ENCODE data around the gene SCAMP5. TPM values are rescaled to one million over a fixed set of nuclear protein-coding genes. Genes with fewer than 3 reads are reported as not detected.

SCAMP5 gene
- total RNA-seq, 4 donors from 2014 or later, result 7.6 to 16.7 (median 10.1) TPM

DNA sequence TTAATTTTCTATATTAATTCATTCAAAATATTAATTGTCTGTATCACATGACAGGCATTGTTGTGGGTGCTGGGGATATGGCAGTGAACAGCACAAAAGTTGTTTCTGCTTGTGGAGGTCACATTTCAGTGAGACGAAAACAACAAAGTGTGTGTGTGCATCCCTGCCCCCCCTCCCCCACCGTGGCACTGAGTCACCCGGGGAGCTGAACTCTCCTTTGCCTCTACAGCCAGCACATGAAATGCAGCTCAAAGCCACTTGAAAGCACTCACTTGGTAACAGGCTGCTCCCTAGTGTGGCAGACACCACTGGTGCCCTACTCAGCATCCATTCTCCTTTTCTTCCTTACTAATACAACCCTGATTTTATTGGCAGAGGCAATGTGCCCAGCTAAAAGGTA lies 16.9 kb upstream of the SCAMP5 start:
- DNase-seq, result peak; percentile 61 to 63
- Histone ChIP-seq H3K27ac (no peak overlapping the region), H3K4me3 (replicated peaks in 1 of 3) (no peak overlapping the region), H3K4me1 (no peaks in the 10 kb centered on the region), H3K36me3 (no peaks in the 10 kb centered on the region), H3K27me3 (no peaks in the 10 kb centered on the region), H3K9me3 (no peaks in the 10 kb centered on the region)
- intact Hi-C loops (cut with DNase I), result no loop called here
- 11 to 13% methylated on average over 3 of the region's 3 CpGs for WGBS, 2 donors
- TF ChIP-seq, protein P1, sequence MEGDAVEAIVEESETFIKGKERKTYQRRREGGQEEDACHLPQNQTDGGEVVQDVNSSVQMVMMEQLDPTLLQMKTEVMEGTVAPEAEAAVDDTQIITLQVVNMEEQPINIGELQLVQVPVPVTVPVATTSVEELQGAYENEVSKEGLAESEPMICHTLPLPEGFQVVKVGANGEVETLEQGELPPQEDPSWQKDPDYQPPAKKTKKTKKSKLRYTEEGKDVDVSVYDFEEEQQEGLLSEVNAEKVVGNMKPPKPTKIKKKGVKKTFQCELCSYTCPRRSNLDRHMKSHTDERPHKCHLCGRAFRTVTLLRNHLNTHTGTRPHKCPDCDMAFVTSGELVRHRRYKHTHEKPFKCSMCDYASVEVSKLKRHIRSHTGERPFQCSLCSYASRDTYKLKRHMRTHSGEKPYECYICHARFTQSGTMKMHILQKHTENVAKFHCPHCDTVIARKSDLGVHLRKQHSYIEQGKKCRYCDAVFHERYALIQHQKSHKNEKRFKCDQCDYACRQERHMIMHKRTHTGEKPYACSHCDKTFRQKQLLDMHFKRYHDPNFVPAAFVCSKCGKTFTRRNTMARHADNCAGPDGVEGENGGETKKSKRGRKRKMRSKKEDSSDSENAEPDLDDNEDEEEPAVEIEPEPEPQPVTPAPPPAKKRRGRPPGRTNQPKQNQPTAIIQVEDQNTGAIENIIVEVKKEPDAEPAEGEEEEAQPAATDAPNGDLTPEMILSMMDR (IDR thresholded peaks at IDR 0.05), result no peak
- TF ChIP-seq POLR2A (IDR thresholded peaks at IDR 0.05), result no peak

DNA sequence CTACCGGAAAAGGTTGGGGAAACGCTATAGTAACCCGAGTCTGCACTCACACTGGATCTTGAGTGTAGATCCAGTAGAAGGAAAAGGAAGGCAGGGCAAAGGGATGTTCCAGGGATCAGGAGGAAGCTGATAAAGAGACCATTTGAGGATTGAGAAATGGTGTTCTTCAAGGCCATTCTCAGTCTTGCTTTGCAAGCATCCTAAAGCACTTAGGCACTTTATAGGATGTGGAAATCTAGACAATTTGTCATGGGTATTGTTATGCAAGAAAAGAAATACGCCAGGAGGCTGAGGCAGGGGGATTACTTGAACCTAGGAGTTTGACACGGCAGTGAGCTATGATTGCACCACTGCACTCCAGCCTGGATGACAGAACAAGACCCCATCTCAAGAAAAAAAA lies 13.2 kb upstream of the SCAMP5 start:
- Histone ChIP-seq H3K27ac (no peak overlapping the region), H3K4me1 (no peaks in the 10 kb centered on the region), H3K36me3 (no peaks in the 10 kb centered on the region), H3K27me3 (no peaks in the 10 kb centered on the region), H3K4me3 (replicated peaks in 1 of 3) (no peak overlapping the region), H3K9me3 (no peaks in the 10 kb centered on the region)
- no peak for TF ChIP-seq POLR2A (IDR thresholded peaks at IDR 0.05)
- TF ChIP-seq, protein P1 (IDR thresholded peaks at IDR 0.05), result no peak
- intact Hi-C loops (cut with DNase I), result no loop called here
- WGBS, 2 donors, result 76 to 82% methylated on average over 5 of the region's 5 CpGs
- no peak for DNase-seq

DNA sequence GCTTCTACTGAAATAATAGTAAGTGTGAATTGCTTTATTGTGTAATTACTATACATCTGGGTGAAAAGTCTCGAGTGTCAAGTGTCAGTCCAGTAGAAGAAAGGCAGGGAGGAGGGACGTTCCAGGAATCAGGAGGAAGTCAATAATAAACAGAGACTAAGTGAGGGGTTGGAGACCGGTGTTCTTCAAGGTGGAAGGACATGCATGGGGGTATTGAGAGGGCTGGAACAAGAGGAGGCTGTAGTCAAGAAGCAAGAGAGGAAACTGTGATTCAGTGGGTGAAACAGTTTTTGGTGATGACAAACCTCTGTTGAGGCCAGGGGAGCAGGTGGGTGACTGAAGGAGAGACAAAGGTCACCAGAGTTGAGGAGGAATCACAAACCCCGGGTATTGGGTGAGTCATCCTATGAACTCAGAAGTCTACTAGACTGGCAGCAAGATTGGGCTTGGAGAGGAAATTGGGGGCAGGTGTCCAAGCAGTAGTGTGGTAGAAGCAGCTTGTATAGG lies 11.6 kb upstream of the SCAMP5 start:
- TF ChIP-seq, protein P1 (IDR thresholded peaks at IDR 0.05), result no peak
- TF ChIP-seq POLR2A (IDR thresholded peaks at IDR 0.05), result no peak

DNA sequence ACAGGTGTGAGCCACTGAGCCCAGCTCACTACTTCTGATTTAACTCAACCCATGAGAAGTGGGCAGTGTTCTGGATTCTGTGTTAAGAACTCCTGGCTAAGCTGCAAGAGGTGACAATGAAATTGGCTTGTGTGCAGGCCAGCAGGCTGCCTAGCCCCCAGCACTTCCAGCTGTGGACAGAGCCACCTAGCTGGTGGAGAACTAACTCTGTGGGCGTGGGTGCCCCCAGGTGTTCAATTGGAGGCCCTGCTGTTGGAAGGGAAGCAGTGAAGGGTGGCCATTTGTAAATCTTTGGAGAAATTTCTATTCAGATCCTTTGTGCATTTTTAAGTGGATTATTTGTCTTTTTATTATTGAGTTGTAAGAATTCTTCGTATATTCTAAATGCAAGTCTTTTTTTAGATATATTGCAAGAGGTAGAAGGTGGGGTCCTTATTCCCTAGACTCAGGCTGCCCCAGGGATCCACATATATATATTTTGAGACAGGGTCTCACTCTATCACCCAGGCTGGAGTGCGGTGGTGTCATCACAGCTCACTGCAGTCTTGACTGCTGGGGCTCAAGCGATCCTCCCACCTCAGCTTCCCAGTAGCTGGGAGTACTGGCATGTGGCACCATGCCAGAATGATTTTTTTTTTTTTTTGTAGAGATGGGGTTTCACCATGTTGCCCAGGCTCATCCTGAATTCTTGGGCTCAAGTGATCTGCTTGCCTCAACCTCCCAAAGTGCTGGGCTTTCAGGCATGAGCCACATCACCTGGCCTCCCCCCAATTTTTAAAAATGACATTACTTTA lies 7.2 kb upstream of the SCAMP5 start:
- peak; percentile 50 to 55 for DNase-seq
- 27 to 32% methylated on average over 4 of the region's 4 CpGs for WGBS, 2 donors
- H3K4me1 ChIP-seq, result no peaks in the 10 kb centered on the region
- no peak for TF ChIP-seq POLR2A (IDR thresholded peaks at IDR 0.05)
- TF ChIP-seq, protein P1 (IDR thresholded peaks at IDR 0.05), result peak in 4 of 6 experiments; percentile 38 to 51 (median 48)
- H3K27ac ChIP-seq, result no peak overlapping the region
- H3K36me3 ChIP-seq, result no peaks in the 10 kb centered on the region
- no peaks in the 10 kb centered on the region for H3K9me3 ChIP-seq
- H3K27me3 ChIP-seq, result no peaks in the 10 kb centered on the region
- intact Hi-C loops (cut with DNase I), result no loop called here
- no peak overlapping the region for H3K4me3 ChIP-seq (replicated peaks in 1 of 3)

More for the DNA sequence above, 11.6 kb upstream of the SCAMP5 start:
- intact Hi-C loops (cut with DNase I), result no loop called here
- WGBS, 2 donors, result 37 to 46% methylated on average over 4 of the region's 4 CpGs
- H3K4me3 ChIP-seq (replicated peaks in 1 of 3), result no peak overlapping the region
- H3K9me3 ChIP-seq, result no peaks in the 10 kb centered on the region
- no peaks in the 10 kb centered on the region for H3K36me3 ChIP-seq
- no peaks in the 10 kb centered on the region for H3K4me1 ChIP-seq
- no peaks in the 10 kb centered on the region for H3K27me3 ChIP-seq
- no peak overlapping the region for H3K27ac ChIP-seq
- no peak for DNase-seq

DNA sequence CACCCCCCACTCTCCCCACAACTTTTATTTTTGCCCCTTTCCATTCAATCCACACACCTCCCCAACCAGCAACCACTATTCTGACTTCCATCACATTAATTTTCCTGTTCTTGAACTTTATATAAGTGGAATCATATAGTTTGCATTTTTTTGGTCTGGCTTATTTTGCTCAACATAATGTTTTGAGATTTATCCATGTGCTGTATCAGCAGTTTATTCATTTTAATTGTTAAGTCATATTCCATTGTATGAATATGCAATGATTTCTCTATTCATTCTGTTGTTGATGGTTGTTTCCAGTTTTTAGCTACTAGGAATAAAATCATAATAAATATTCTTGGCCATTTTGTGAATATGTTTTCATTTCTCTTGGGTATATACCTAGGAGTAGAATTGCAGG lies 5.8 kb upstream of the SCAMP5 start:
- no peak for DNase-seq
- H3K36me3 ChIP-seq, result no peaks in the 10 kb centered on the region
- H3K9me3 ChIP-seq, result no peaks in the 10 kb centered on the region
- intact Hi-C loops (cut with DNase I), result no loop called here
- no peak overlapping the region for H3K27ac ChIP-seq
- no peaks in the 10 kb centered on the region for H3K4me1 ChIP-seq
- no peaks in the 10 kb centered on the region for H3K27me3 ChIP-seq
- TF ChIP-seq POLR2A (IDR thresholded peaks at IDR 0.05), result no peak
- TF ChIP-seq, protein P1 (IDR thresholded peaks at IDR 0.05), result no peak
- no peak overlapping the region for H3K4me3 ChIP-seq (replicated peaks in 1 of 3)
